ENCODE measurements around the gene TIMM50. TPM values are rescaled to one million over a fixed set of nuclear protein-coding genes. Genes with fewer than 3 reads are reported as not detected.

The TIMM50 gene
- total and polyA plus RNA-seq, 2 of the 13 experiments (the other 11 are each of a cell fraction or from before 2014, with no cell fraction given) = 91.1 to 92.5 TPM

DNA sequence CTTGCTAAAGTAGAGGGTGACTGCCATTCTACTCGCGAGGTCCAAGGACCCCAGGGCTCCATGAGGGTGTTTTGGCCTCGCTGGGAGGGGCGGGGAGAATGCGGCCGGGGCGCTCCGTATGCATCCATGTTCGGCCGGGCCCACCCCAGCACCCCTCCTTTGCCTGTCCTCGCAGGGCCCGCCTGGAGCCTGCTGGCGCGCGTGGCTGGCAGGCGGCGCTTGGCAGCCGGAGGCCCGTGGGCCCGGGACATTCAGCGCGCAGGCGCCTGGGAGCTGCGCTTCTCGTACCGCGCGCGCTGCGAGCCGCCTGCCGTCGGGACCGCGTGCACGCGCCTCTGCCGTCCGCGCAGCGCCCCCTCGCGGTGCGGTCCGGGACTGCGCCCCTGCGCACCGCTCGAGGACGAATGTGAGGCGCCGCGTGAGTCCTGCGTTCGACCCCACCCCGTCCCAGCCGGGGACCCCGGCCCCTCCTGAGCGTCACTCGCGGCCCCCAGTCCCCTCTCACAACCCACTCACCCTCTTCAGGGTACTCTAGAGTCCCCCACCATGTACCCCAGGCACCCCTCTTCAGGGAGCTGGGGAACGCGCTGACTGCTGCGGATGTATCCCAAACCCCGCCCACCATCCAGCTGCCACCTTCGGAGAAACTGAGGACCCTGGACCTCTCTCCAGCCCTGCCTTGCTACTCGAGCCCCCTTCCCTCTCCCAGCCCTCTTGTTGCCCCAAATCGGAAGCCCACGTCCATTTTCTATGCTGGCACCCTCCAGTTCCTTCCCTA lies 22.2 kb downstream of the TIMM50 start (continued):
- TF ChIP-seq GATAD1 (CRISPR knock-in tag; IDR thresholded peaks at IDR 0.05) = peak; percentile 31; the same call in 1 of the 2 replicates
- peak; percentile 86 for TF ChIP-seq CBX5 (CRISPR knock-in tag; IDR thresholded peaks at IDR 0.05; ENCODE audit: borderline replicate concordance)
- TF ChIP-seq ZNF331 (CRISPR knock-in tag; IDR thresholded peaks at IDR 0.05) = peak; percentile 93
- TF ChIP-seq PHB2 (IDR thresholded peaks at IDR 0.05; ENCODE audit: partially characterized antibody) = no peak
- TF ChIP-seq, protein P1, sequence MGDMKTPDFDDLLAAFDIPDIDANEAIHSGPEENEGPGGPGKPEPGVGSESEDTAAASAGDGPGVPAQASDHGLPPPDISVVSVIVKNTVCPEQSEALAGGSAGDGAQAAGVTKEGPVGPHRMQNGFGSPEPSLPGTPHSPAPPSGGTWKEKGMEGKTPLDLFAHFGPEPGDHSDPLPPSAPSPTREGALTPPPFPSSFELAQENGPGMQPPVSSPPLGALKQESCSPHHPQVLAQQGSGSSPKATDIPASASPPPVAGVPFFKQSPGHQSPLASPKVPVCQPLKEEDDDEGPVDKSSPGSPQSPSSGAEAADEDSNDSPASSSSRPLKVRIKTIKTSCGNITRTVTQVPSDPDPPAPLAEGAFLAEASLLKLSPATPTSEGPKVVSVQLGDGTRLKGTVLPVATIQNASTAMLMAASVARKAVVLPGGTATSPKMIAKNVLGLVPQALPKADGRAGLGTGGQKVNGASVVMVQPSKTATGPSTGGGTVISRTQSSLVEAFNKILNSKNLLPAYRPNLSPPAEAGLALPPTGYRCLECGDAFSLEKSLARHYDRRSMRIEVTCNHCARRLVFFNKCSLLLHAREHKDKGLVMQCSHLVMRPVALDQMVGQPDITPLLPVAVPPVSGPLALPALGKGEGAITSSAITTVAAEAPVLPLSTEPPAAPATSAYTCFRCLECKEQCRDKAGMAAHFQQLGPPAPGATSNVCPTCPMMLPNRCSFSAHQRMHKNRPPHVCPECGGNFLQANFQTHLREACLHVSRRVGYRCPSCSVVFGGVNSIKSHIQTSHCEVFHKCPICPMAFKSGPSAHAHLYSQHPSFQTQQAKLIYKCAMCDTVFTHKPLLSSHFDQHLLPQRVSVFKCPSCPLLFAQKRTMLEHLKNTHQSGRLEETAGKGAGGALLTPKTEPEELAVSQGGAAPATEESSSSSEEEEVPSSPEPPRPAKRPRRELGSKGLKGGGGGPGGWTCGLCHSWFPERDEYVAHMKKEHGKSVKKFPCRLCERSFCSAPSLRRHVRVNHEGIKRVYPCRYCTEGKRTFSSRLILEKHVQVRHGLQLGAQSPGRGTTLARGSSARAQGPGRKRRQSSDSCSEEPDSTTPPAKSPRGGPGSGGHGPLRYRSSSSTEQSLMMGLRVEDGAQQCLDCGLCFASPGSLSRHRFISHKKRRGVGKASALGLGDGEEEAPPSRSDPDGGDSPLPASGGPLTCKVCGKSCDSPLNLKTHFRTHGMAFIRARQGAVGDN (CRISPR knock-in tag; IDR thresholded peaks at IDR 0.05) = peak; percentile 99
- TF ChIP-seq KAT2B (IDR thresholded peaks at IDR 0.05; ENCODE audit: borderline replicate concordance, low read depth, low read length) = no peak
- TF ChIP-seq RAD51 (IDR thresholded peaks at IDR 0.05; ENCODE audit: borderline replicate concordance) = no peak
- TF ChIP-seq, protein P2, sequence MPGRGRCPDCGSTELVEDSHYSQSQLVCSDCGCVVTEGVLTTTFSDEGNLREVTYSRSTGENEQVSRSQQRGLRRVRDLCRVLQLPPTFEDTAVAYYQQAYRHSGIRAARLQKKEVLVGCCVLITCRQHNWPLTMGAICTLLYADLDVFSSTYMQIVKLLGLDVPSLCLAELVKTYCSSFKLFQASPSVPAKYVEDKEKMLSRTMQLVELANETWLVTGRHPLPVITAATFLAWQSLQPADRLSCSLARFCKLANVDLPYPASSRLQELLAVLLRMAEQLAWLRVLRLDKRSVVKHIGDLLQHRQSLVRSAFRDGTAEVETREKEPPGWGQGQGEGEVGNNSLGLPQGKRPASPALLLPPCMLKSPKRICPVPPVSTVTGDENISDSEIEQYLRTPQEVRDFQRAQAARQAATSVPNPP (CRISPR knock-in tag; IDR thresholded peaks at IDR 0.05) = peak; percentile 99
- no peak for TF ChIP-seq TBX3 (IDR thresholded peaks at IDR 0.05; ENCODE audit: borderline replicate concordance)
- TF ChIP-seq, protein P3, sequence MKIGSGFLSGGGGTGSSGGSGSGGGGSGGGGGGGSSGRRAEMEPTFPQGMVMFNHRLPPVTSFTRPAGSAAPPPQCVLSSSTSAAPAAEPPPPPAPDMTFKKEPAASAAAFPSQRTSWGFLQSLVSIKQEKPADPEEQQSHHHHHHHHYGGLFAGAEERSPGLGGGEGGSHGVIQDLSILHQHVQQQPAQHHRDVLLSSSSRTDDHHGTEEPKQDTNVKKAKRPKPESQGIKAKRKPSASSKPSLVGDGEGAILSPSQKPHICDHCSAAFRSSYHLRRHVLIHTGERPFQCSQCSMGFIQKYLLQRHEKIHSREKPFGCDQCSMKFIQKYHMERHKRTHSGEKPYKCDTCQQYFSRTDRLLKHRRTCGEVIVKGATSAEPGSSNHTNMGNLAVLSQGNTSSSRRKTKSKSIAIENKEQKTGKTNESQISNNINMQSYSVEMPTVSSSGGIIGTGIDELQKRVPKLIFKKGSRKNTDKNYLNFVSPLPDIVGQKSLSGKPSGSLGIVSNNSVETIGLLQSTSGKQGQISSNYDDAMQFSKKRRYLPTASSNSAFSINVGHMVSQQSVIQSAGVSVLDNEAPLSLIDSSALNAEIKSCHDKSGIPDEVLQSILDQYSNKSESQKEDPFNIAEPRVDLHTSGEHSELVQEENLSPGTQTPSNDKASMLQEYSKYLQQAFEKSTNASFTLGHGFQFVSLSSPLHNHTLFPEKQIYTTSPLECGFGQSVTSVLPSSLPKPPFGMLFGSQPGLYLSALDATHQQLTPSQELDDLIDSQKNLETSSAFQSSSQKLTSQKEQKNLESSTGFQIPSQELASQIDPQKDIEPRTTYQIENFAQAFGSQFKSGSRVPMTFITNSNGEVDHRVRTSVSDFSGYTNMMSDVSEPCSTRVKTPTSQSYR (CRISPR knock-in tag; IDR thresholded peaks at IDR 0.05; ENCODE audit: borderline replicate concordance) = peak; percentile 67
- peak; percentile 95; the same call in 1 of the 2 replicates for TF ChIP-seq PAWR (CRISPR knock-in tag; IDR thresholded peaks at IDR 0.05; ENCODE audit: borderline replicate concordance)
- TF ChIP-seq, protein P4, sequence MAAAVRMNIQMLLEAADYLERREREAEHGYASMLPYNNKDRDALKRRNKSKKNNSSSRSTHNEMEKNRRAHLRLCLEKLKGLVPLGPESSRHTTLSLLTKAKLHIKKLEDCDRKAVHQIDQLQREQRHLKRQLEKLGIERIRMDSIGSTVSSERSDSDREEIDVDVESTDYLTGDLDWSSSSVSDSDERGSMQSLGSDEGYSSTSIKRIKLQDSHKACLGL (CRISPR knock-in tag; IDR thresholded peaks at IDR 0.05) = peak; percentile 99
- peak; percentile 89 for TF ChIP-seq HOXA3 (CRISPR knock-in tag; IDR thresholded peaks at IDR 0.05)
- TF ChIP-seq, protein P5, sequence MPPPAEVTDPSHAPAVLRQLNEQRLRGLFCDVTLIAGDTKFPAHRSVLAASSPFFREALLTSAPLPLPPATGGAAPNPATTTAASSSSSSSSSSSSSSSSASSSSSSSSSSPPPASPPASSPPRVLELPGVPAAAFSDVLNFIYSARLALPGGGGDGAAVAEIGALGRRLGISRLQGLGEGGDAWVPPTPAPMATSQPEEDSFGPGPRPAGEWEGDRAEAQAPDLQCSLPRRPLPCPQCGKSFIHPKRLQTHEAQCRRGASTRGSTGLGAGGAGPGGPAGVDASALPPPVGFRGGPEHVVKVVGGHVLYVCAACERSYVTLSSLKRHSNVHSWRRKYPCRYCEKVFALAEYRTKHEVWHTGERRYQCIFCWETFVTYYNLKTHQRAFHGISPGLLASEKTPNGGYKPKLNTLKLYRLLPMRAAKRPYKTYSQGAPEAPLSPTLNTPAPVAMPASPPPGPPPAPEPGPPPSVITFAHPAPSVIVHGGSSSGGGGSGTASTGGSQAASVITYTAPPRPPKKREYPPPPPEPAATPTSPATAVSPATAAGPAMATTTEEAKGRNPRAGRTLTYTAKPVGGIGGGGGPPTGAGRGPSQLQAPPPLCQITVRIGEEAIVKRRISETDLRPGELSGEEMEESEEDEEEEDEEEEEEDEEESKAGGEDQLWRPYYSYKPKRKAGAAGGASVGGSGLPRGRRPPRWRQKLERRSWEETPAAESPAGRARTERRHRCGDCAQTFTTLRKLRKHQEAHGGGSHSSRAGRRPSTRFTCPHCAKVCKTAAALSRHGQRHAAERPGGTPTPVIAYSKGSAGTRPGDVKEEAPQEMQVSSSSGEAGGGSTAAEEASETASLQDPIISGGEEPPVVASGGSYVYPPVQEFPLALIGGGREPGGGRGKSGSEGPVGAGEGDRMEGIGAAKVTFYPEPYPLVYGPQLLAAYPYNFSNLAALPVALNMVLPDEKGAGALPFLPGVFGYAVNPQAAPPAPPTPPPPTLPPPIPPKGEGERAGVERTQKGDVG (CRISPR knock-in tag; IDR thresholded peaks at IDR 0.05; ENCODE audit: borderline replicate concordance) = peak; percentile 81; the same call in 1 of the 2 replicates
- TF ChIP-seq SOX6 (IDR thresholded peaks at IDR 0.05) = no peak
- TF ChIP-seq SOX6 (CRISPR knock-in tag; IDR thresholded peaks at IDR 0.05) = peak; percentile 12; the same call in 1 of the 2 replicates

All from HepG2 (cell line).